ENCODE results near the gene COL8A1.

COL8A1 gene

GRCh38 chr3:99683876-99684275 is 45.5 kb downstream of the COL8A1 start:
- TF ChIP-seq, protein P1, sequence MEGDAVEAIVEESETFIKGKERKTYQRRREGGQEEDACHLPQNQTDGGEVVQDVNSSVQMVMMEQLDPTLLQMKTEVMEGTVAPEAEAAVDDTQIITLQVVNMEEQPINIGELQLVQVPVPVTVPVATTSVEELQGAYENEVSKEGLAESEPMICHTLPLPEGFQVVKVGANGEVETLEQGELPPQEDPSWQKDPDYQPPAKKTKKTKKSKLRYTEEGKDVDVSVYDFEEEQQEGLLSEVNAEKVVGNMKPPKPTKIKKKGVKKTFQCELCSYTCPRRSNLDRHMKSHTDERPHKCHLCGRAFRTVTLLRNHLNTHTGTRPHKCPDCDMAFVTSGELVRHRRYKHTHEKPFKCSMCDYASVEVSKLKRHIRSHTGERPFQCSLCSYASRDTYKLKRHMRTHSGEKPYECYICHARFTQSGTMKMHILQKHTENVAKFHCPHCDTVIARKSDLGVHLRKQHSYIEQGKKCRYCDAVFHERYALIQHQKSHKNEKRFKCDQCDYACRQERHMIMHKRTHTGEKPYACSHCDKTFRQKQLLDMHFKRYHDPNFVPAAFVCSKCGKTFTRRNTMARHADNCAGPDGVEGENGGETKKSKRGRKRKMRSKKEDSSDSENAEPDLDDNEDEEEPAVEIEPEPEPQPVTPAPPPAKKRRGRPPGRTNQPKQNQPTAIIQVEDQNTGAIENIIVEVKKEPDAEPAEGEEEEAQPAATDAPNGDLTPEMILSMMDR (IDR thresholded peaks at IDR 0.05; ENCODE audit: control insufficient read depth, insufficient read depth, low read depth, low read length, missing control alignments), result no peak
- H3K4me3 ChIP-seq (ENCODE audit: control insufficient read depth, low read depth, low read length), result no peak overlapping the region
- no peak for DNase-seq (ENCODE audit: low read depth)

DNA sequence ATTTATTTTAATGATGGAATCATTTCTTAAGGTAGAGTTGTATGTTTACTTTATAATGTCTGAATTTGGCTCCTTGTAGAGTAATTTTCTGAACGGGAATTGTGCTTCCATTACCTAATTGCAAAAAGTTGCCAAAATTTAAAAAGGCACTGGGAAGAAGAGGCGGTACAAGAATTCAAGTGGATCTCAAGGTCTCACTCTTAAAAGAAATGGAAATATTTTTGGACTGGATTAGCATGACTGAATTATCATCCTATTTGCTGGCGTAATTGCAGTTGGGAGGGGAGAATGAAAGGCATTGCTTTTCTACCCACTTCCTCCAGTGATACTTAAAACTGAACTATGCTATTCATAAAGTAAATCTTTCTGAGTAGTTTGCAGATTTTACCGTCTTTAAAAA is 46.2 kb downstream of the COL8A1 start:
- no peak overlapping the region for H3K4me3 ChIP-seq (ENCODE audit: control insufficient read depth, low read depth, low read length)
- TF ChIP-seq, protein P1 (IDR thresholded peaks at IDR 0.05; ENCODE audit: control insufficient read depth, insufficient read depth, low read depth, low read length, missing control alignments), result no peak
- no peak for DNase-seq (ENCODE audit: low read depth)

GRCh38 chr3:99686469-99686868 is 48.1 kb downstream of the COL8A1 start:
- H3K4me3 ChIP-seq (ENCODE audit: control insufficient read depth, low read depth, low read length), result no peak overlapping the region
- TF ChIP-seq, protein P1 (IDR thresholded peaks at IDR 0.05; ENCODE audit: control insufficient read depth, insufficient read depth, low read depth, low read length, missing control alignments), result no peak
- DNase-seq (ENCODE audit: low read depth), result no peak

GRCh38 chr3:99686955-99687612 is 48.7 kb downstream of the COL8A1 start:
- no peak for DNase-seq (ENCODE audit: low read depth)
- TF ChIP-seq, protein P1 (IDR thresholded peaks at IDR 0.05; ENCODE audit: control insufficient read depth, insufficient read depth, low read depth, low read length, missing control alignments), result peak; percentile 48
- H3K4me3 ChIP-seq (ENCODE audit: control insufficient read depth, low read depth, low read length), result no peak overlapping the region

DNA sequence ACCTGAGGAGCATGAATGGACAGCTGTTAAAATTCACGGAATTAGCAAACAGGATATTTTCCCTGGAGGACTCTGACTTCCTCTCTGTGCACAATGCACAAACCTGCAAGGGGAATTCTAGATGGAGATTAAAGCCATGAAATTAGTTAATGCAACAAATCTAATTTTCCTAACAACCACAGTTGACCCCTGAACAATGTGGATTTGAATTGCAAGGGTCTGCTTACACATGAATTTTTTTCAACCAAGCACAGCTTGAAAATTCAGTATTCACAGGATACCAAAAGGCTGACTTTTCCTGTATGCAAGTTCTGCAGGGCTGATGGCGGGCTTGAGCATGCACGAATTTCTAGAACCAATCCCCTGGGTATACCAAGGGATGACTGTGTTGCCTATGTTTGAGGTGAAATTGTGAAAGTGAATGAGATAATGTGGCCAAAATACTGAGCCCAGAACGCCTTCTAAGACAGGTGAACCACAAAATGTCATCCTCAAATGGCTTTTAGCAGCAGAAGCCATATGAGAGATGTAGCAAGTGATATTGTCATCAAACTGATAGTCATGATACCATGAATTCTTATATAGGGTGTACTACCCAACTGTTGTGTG is 52.5 kb downstream of the COL8A1 start:
- no peak overlapping the region for H3K4me3 ChIP-seq (ENCODE audit: control insufficient read depth, low read depth, low read length)
- TF ChIP-seq, protein P1 (IDR thresholded peaks at IDR 0.05; ENCODE audit: control insufficient read depth, insufficient read depth, low read depth, low read length, missing control alignments), result no peak
- no peak for DNase-seq (ENCODE audit: low read depth)

DNA sequence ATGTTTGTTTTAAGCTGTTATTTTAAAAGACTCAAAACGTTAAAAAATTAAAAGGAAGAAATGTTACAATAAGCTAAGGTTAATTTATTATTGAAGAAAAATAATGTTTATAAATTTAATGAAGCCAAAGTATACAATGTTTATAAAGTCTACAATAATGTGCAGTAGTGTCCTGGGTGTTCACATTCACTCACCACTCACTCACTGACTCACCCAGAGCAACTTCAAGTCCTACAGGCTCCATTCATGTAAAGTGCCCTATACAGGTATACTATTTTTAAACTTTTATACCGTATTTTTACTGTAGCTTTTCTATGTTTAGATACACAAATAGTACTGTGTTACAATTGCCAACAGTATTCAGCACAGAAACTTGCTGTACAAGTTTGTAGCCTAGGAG is 55.2 kb downstream of the COL8A1 start:
- no peak overlapping the region for H3K4me3 ChIP-seq (ENCODE audit: control insufficient read depth, low read depth, low read length)
- TF ChIP-seq, protein P1 (IDR thresholded peaks at IDR 0.05; ENCODE audit: control insufficient read depth, insufficient read depth, low read depth, low read length, missing control alignments), result no peak
- no peak for DNase-seq (ENCODE audit: low read depth)
